ENCODE measurements around the gene RIMBP2.

DNA sequence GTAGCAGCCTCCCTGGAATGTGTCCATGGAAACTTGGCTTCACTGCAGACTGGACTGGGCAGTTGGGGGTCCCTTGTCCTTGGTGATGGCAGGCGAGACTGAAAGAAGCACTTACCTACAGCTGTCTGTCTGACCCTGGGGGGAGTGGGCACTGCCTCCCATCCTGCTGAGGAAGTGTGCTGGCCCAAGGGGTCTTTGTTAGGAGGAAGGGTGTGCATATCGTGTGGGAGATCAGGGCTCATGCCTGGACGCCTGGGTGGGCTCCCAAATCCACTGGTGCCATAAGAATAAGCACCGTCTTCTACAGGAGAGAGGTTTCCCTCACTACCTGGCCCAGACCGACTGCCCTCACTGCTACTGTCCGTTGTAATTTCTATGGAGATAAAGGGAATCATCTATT, 297.0 kb downstream of the RIMBP2 start:
- TF ChIP-seq, protein P1, sequence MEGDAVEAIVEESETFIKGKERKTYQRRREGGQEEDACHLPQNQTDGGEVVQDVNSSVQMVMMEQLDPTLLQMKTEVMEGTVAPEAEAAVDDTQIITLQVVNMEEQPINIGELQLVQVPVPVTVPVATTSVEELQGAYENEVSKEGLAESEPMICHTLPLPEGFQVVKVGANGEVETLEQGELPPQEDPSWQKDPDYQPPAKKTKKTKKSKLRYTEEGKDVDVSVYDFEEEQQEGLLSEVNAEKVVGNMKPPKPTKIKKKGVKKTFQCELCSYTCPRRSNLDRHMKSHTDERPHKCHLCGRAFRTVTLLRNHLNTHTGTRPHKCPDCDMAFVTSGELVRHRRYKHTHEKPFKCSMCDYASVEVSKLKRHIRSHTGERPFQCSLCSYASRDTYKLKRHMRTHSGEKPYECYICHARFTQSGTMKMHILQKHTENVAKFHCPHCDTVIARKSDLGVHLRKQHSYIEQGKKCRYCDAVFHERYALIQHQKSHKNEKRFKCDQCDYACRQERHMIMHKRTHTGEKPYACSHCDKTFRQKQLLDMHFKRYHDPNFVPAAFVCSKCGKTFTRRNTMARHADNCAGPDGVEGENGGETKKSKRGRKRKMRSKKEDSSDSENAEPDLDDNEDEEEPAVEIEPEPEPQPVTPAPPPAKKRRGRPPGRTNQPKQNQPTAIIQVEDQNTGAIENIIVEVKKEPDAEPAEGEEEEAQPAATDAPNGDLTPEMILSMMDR (IDR thresholded peaks at IDR 0.05; ENCODE audit: insufficient read depth, low read length) = no peak
- no peak for TF ChIP-seq POLR2AphosphoS5 (IDR thresholded peaks at IDR 0.05; ENCODE audit: low read depth)
- TF ChIP-seq, protein P2, sequence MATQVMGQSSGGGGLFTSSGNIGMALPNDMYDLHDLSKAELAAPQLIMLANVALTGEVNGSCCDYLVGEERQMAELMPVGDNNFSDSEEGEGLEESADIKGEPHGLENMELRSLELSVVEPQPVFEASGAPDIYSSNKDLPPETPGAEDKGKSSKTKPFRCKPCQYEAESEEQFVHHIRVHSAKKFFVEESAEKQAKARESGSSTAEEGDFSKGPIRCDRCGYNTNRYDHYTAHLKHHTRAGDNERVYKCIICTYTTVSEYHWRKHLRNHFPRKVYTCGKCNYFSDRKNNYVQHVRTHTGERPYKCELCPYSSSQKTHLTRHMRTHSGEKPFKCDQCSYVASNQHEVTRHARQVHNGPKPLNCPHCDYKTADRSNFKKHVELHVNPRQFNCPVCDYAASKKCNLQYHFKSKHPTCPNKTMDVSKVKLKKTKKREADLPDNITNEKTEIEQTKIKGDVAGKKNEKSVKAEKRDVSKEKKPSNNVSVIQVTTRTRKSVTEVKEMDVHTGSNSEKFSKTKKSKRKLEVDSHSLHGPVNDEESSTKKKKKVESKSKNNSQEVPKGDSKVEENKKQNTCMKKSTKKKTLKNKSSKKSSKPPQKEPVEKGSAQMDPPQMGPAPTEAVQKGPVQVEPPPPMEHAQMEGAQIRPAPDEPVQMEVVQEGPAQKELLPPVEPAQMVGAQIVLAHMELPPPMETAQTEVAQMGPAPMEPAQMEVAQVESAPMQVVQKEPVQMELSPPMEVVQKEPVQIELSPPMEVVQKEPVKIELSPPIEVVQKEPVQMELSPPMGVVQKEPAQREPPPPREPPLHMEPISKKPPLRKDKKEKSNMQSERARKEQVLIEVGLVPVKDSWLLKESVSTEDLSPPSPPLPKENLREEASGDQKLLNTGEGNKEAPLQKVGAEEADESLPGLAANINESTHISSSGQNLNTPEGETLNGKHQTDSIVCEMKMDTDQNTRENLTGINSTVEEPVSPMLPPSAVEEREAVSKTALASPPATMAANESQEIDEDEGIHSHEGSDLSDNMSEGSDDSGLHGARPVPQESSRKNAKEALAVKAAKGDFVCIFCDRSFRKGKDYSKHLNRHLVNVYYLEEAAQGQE (IDR thresholded peaks at IDR 0.05; ENCODE audit: insufficient replicate concordance, low read depth) = no peak

All from HL-60 (cell line).